ENCODE results near the gene CES2. TPM values are rescaled to one million over a fixed set of nuclear protein-coding genes. Genes with fewer than 3 reads are reported as not detected.

CES2 gene
- total RNA-seq, 1 experiment from 2014 or later, result 29.7 TPM

- TF ChIP-seq MYBL2 (CRISPR knock-in tag; IDR thresholded peaks at IDR 0.05) (no peak), STAT6 (CRISPR knock-in tag; conservative IDR thresholded peaks at IDR 0.05; ENCODE audit: low read depth) (no peak), OVOL2 (CRISPR knock-in tag; IDR thresholded peaks at IDR 0.05; ENCODE audit: borderline replicate concordance) (no peak)
- TF ChIP-seq, protein P1, sequence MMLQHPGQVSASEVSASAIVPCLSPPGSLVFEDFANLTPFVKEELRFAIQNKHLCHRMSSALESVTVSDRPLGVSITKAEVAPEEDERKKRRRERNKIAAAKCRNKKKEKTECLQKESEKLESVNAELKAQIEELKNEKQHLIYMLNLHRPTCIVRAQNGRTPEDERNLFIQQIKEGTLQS (CRISPR knock-in tag; conservative IDR thresholded peaks at IDR 0.05), result no peak
These were observed 20.3 kb upstream of the CES2 start (continued) for GRCh38 chr16:66915041-66915440.

DNA sequence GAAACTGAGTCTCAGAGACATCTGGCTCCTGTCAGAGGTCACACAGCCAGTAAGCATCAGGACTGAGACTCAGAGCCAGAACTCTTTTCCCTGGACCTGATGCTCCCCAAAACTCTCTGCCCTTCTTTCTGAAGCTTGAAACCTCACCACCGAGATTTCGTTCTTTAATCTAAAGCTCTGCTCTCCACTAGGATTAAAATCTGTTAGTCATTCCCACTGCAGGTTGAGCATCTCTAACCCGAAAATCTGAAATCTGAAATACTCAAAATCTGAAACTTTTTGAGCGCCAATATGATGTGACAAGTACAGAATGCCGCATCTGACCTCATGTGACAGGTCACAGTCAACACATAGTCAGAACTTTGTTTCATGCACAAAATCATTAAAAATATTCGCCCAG is 18.8 kb upstream of the CES2 start:
- no peaks in the 10 kb centered on the region for H3K9me3 Mint-ChIP-seq
- ChIA-PET CTCF (interaction anchor here (0.9 to 6.0 kb wide), 5 partner anchors 9 to 239 kb away, joined by 3 to 31 read pairs (median 4); partner anchors contain the start of genes CES3 and RRAD), POLR2A (no interaction called here)
- ATAC-seq, result no peak
- H3K27me3 Mint-ChIP-seq (ENCODE audit: low read depth), result peaks cover 6% of the 10 kb centered on the region
- TF ChIP-seq, protein P2, sequence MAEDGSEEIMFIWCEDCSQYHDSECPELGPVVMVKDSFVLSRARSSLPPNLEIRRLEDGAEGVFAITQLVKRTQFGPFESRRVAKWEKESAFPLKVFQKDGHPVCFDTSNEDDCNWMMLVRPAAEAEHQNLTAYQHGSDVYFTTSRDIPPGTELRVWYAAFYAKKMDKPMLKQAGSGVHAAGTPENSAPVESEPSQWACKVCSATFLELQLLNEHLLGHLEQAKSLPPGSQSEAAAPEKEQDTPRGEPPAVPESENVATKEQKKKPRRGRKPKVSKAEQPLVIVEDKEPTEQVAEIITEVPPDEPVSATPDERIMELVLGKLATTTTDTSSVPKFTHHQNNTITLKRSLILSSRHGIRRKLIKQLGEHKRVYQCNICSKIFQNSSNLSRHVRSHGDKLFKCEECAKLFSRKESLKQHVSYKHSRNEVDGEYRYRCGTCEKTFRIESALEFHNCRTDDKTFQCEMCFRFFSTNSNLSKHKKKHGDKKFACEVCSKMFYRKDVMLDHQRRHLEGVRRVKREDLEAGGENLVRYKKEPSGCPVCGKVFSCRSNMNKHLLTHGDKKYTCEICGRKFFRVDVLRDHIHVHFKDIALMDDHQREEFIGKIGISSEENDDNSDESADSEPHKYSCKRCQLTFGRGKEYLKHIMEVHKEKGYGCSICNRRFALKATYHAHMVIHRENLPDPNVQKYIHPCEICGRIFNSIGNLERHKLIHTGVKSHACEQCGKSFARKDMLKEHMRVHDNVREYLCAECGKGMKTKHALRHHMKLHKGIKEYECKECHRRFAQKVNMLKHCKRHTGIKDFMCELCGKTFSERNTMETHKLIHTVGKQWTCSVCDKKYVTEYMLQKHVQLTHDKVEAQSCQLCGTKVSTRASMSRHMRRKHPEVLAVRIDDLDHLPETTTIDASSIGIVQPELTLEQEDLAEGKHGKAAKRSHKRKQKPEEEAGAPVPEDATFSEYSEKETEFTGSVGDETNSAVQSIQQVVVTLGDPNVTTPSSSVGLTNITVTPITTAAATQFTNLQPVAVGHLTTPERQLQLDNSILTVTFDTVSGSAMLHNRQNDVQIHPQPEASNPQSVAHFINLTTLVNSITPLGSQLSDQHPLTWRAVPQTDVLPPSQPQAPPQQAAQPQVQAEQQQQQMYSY (CRISPR knock-in tag; IDR thresholded peaks at IDR 0.05), result no peak
- TF ChIP-seq USF1 (CRISPR knock-in tag; IDR thresholded peaks at IDR 0.05) (no peak), TCF7 (CRISPR knock-in tag; IDR thresholded peaks at IDR 0.05; ENCODE audit: low read depth) (no peak), NR2C2 (CRISPR knock-in tag; IDR thresholded peaks at IDR 0.05) (no peak), NR3C1 (CRISPR knock-in tag; conservative IDR thresholded peaks at IDR 0.05; ENCODE audit: low read depth) (no peak), ZNF317 (CRISPR knock-in tag; IDR thresholded peaks at IDR 0.05; ENCODE audit: borderline replicate concordance, low read depth) (no peak)
- no peak for DNase-seq (ENCODE audit: low spot score)
- H3K27ac Mint-ChIP-seq, result no peak overlapping the region
- no peaks in the 10 kb centered on the region for H3K4me1 Mint-ChIP-seq
- no peak overlapping the region for H3K4me3 Mint-ChIP-seq
- H3K36me3 Mint-ChIP-seq, result no peaks in the 10 kb centered on the region

DNA sequence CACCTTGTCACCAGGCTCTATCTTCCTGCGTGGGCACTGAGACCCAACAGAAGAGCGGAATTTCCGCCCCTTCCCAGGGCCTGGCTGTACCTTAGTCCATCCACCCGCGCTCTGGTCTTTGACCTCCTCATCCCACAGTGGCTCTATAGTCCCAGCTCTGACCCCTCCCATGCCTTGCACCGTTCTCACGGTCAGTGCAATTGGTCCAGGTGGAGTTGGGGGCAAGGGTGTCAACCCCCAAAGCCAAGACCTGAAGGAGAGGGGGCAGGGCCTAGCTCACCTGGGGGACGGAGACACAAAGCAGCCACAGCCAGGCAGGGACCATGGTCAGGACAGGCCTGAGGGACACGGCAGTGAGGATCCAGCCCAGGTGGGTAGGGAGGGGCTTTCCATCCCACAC is 17.6 kb upstream of the CES2 start:
- Mint-ChIP-seq H3K36me3 (no peaks in the 10 kb centered on the region), H3K9me3 (no peaks in the 10 kb centered on the region), H3K4me1 (no peaks in the 10 kb centered on the region), H3K27ac (no peak overlapping the region), H3K4me3 (no peak overlapping the region), H3K27me3 (ENCODE audit: low read depth) (peaks cover 6% of the 10 kb centered on the region)
- DNase-seq (ENCODE audit: low spot score) (no peak), ATAC-seq (no peak)
- CTCF ChIA-PET, result interaction anchor here (1.5 to 6.0 kb wide), 3 partner anchors 11 to 22 kb away, joined by 3 to 31 read pairs (median 13); no protein-coding TSS in a partner anchor
- POLR2A ChIA-PET, result no interaction called here
- TF ChIP-seq CDX4 (CRISPR knock-in tag; IDR thresholded peaks at IDR 0.05; ENCODE audit: borderline replicate concordance) (no peak), ESRRA (CRISPR knock-in tag; IDR thresholded peaks at IDR 0.05; ENCODE audit: borderline replicate concordance) (no peak), ERG (CRISPR knock-in tag; IDR thresholded peaks at IDR 0.05) (no peak), ATF2 (CRISPR knock-in tag; IDR thresholded peaks at IDR 0.05; ENCODE audit: borderline replicate concordance, low read depth) (no peak), SOX15 (CRISPR knock-in tag; IDR thresholded peaks at IDR 0.05) (no peak), RELA (CRISPR knock-in tag; IDR thresholded peaks at IDR 0.05; ENCODE audit: borderline replicate concordance) (no peak), ZNF263 (CRISPR knock-in tag; IDR thresholded peaks at IDR 0.05; ENCODE audit: low read depth) (no peak), ATF6 (CRISPR knock-in tag; IDR thresholded peaks at IDR 0.05) (no peak)
- TF ChIP-seq, protein P3, sequence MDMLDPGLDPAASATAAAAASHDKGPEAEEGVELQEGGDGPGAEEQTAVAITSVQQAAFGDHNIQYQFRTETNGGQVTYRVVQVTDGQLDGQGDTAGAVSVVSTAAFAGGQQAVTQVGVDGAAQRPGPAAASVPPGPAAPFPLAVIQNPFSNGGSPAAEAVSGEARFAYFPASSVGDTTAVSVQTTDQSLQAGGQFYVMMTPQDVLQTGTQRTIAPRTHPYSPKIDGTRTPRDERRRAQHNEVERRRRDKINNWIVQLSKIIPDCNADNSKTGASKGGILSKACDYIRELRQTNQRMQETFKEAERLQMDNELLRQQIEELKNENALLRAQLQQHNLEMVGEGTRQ (CRISPR knock-in tag; IDR thresholded peaks at IDR 0.05), result no peak

Measured in WTC11 (cell line).